KBM-7 (cell line): ENCODE results near the gene CYCS.
"Not testable (repeated sequence)": the region's sequence is repeated elsewhere in the genome, so short reads cannot be mapped to it uniquely, and the experiment has no call there.

Experiments used
- DNase-seq: peaks from one replicate; pipeline ENCODE4 v3.0.0-alpha.2; 2015
- in situ Hi-C: fragments of 300-500 bp; cut with MboI; formaldehyde crosslinking; loops from 2 replicates; pipeline ENCODE4 v1.14.3; 2020; ENCODE audit warnings: low sequenced_read_pairs, low pct_unique_long_range_greater_than_20kb, mixed read lengths

The CYCS gene

DNA sequence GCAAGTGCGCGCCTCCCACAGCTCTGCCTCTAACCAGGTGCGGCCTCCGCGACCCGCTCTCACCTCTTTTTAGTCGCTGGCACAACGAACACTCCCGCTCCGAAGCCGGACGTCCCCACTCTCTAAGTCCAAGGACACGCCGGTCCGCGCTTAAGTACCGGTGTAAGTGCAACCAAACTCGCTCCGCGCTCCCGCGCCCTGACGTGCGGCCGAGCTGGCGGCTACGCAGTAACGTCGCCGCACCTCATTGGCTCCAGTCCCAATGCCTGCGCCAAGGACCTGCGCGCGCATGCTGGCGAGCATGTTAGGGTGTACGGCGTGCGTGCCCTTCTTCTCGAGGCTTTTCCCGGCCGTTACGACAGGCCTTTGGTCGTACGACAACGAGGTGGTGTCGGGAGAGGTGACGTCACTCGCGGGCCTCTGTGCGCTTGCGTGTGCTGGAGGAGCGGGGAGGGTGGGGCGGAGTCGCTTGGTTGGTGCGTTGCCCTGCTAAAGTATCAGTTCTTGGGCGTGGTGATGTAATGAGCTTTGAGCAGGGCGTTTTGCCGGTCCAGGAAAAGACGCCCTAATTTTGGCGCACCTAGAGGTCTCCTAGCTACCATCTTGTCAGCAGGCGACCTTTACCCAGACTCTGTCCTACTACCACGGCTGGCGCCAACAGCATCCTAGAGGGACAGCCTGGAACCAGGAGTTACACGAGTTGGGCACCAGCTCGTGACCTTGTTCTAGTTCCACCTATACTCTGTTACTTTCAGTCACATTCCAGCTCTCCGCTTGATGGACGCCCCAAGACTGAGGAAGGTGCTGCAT, at the start of gene CYCS:
CYCS (minus strand) TSS at position 124 of the 810 bp plus-strand sequence. CDS start 1,141 bp downstream, outside the sequence.
- DNase-seq = peak; percentile 99
- in situ Hi-C loops = no loop called here

DNA sequence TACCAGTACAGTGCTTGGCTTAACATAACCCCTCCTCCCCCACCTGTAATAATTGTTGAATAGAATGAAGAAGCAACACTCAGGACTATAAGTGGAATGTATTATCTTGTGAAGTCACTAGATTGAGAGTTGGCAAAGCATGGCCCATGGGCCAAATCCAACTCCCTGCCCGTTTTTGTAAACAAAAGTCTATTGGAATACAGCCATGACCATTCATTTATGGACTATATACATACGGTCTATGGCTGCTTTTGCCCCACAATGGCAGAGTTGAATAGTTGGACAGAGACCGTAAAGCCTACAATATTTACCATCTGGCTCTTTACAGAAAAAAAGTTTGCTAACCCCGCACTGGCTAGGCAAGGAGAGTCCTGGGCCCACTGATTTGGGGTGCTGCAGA, 48.1 kb upstream of the CYCS start:
- in situ Hi-C loops = no loop called here
- DNase-seq = no peak

GRCh38 chr7:25171516-25171915, 46.5 kb upstream of the CYCS start:
- in situ Hi-C loops = no loop called here
- DNase-seq = no peak

DNA sequence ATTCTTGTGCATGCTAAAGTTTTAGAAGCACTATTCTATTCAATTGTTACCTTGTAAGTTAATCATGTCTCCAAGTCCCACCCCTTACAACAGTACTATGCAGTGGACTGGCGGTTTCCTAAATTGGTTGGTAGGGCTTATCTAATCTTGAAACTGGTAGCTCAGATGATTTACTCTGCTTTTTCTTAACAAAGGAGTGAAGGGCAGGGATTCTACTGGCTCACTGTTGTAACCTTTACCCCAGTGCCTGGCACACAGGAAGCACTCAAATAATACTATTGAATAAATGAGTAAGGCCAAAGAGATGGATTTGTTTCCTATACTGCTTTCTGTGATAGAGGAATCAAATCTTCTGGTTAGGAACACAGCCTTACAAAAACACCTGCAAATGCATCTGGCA, 46.0 kb upstream of the CYCS start:
- in situ Hi-C loops = no loop called here
- DNase-seq = no peak

GRCh38 chr7:25169683-25170082, 44.6 kb upstream of the CYCS start:
- DNase-seq = no peak
- in situ Hi-C loops = no loop called here

GRCh38 chr7:25168145-25168544, 43.1 kb upstream of the CYCS start:
- in situ Hi-C loops = no loop called here

DNA sequence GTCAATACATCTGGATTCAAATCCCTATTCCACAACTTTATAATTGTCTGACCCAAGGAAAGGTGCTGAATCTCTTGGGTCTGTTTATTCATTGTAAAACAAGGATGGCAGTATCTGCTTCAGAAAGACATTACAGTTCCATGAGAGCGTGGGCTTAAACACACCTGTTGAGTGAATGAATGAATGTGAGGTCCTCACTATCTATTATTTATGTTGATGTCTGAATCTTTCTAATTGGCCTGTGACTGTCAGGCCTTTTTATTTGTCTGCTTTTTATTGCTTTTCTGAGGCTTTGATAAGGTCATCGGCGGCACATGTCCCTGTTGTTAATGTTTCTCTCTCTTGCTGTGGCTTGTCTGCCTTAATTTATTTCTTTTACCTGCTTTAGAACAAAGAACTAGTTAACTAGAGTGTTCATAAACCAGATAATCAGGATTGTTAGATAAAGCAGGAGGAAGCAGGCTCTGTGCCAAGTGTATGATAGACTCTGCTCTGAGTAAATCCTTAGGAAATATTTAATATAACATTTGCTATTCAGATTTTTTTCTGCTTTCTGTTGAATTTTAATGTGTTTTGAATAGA, 42.3 kb upstream of the CYCS start:
- DNase-seq = no peak
- in situ Hi-C loops = no loop called here

More at GRCh38 chr7:25168145-25168544, 43.1 kb upstream of the CYCS start:
- no peak for DNase-seq

GRCh38 chr7:25159983-25160596, 35.0 kb upstream of the CYCS start:
- in situ Hi-C loops = not testable (repeated sequence)
- DNase-seq = peak; percentile 55

- DNase-seq = no peak
- in situ Hi-C loops = no loop called here
These were observed 33.9 kb upstream of the CYCS start for GRCh38 chr7:25158966-25159365.

GRCh38 chr7:25151773-25152172, 26.7 kb upstream of the CYCS start:
- in situ Hi-C loops = no loop called here
- no peak for DNase-seq

DNA sequence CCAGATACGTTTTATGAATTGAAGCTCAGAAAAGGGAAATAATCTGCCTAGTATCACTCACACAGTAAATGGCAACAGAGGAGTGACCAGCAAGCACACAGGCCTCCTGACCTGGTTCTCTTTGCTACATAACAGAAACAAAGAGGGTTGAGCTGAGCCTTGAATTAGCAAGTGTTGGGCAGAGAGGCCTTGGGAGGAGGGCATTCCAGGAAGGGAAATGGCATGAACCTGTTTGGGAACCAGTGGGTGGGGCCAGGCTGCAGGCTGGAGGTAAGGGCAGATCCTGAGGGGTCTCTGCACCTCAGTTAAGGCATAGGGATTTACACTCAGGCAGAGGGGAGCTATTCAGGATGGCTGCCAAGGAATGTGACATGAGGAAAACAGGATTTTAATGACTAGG, 24.8 kb upstream of the CYCS start:
- in situ Hi-C loops = no loop called here
- no peak for DNase-seq

DNA sequence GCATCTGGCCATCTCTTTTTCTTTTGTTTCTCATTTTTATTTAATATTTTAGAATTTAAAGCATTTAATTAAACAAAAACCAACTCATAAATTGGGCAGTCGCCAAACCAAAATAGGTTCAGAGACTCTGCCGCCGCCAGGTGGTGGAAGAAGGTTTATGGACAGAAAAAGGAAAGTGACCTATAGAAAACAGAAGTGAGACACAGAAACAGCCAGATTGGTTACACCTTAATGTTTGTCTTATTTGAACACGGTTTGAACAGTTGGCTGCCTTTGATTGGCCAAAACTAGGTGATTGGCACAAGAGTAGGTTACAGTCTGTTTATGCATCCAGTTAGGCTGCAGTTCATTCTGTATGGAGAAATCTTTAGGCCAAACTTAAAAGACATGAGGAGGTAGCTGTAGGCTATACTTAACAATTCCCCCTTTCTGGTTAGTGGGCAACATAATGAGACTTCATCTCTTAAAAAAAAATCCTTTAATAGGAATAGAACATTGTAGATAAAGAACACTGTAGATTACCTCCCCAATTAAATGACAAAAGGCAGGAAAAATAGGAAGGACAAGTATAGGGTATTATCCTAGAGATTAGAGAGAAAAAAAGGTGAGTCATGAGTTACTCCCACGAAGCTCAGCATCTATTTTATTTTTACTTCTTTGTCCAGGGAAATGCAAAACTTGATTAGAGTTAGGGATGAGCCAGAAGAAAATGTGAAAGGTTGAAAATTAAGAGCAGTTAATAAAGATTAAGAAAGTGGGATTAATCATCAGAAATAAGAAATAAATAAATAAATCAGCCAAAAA, 23.9 kb upstream of the CYCS start:
- in situ Hi-C loops = no loop called here

DNA sequence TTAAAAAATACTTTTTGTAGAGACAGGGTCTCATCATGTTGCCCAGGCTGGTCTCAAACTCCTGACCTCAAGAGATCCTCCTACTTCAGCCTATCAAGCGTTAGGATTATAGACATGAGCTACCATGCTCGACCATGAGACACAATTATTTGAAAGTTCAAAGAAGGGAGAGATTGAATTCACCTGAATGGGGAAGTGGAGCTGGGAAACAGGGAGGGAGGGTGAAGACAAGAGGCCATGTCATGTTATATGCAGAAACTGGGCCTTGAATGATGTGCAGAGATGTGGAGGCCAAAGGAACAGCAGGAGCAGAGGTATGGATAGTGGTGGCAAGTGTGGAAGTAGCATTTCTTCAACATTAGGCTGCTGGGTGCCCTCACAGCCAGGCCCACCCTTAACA, 18.7 kb upstream of the CYCS start:
- no peak for DNase-seq

More for the DNA sequence above, 23.9 kb upstream of the CYCS start:
- no peak for DNase-seq

GRCh38 chr7:25139536-25139935, 14.5 kb upstream of the CYCS start:
- in situ Hi-C loops = no loop called here
- no peak for DNase-seq

More for the DNA sequence above, 18.7 kb upstream of the CYCS start:
- in situ Hi-C loops = no loop called here

- in situ Hi-C loops = no loop called here
- DNase-seq = no peak
These were observed 9.4 kb upstream of the CYCS start for GRCh38 chr7:25134358-25135010.

DNA sequence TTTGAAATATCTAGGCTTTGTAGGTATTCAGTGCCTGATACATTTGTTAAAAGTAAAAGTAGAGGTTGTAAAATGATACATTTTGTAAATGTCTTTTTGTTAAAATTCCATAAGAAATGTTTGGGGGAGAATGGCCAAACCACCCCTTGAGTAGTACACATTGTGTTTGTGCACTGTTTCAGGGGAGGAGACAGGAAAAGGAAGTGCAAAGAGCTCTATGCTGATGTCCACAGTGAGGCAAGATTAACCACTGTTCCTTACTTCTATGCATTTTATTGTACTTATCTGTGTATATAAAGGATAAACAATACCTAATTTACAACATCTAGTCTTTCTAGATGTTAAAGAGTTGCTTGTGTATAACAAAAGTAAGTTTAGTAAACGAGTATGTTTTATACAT, 7.4 kb upstream of the CYCS start:
- DNase-seq = no peak
- in situ Hi-C loops = no loop called here

GRCh38 chr7:25126751-25127150, 1.7 kb upstream of the CYCS start:
- in situ Hi-C loops = no loop called here

DNA sequence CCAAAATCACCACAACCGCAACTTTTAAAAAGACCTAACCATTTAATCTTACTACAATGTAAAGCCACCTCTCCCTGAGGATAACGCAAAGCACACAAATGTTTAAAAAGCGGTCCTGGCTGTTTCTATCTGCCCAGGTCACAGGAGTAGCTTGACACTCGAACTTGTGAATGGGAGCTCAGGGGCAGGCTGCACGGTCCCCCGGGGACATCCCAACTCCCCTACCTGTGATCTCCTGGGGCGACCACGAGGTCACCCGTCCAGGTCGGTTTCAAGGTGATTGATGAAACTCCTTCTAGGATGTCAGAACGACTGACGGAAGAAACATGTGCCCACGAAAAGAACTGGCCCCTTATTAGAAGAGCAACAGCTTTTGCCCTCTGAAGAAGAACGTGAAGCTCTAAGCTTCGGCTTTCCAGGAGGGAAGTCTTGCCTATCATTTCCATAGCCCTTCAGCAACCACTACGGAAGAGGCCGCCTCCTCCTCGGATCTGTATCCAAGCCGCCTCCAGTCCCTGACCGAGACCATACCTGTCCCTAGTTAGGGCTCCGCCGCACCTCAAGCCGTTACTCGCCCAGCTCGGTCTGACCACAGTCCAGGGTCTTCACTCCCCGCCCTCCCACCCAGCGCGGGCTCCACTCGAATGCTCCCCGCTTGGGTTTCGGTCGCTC, 459 bp downstream of the CYCS start:
- DNase-seq = peak; percentile 35
- in situ Hi-C loops = no loop called here

More at GRCh38 chr7:25126751-25127150, 1.7 kb upstream of the CYCS start:
- DNase-seq = no peak

GRCh38 chr7:25122373-25122772, 2.7 kb downstream of the CYCS start:
- in situ Hi-C loops = no loop called here
- DNase-seq = no peak
